ENCODE measurements around the gene AMZ1.
A peak's percentile ranks its signal among the peaks of the same experiment; 100 is the strongest.
"Not testable (repeated sequence)": the region's sequence is repeated elsewhere in the genome, so short reads cannot be mapped to it uniquely, and the experiment has no call there.

AMZ1 gene

GRCh38 chr7:2691932-2692439 lies 4.0 kb downstream of the AMZ1 start:
- not testable (repeated sequence) for DNase-seq (ENCODE audit: low spot score)

- DNase-seq (ENCODE audit: low spot score) = no peak
These were observed 4.5 kb downstream of the AMZ1 start for GRCh38 chr7:2692543-2692942.

DNA sequence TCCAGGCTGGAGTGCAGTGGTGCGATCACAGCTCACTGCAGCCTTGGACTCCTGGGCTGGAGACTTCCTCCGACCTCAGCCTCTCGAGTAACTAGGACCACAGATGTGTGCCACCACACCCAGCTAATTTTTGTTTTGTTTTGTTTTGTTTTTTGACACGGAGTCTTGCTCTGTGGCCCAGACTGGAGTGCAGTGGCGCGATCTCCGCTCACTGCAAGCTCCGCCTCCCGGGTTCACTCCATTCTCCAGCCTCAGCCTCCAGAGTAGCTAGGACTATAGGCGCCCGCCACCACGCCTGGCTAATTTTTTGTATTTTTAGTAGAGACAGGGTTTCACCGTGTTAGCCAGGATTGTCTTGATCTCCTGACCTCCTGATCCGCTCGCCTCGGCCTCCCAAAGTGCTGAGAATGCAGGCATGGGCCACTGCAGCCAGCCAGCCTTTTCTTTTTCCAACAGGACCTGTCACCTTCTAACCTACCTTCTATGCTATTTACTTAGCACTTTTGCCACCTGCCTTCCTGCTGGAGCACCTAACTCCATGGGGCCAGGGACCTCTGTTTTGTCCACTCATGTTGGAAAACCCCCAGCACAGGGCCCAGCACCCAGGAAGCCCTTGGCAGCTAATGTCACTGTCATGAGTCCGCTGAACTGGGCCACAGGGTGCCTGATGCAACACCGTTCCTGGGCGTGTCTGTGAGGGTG lies 5.6 kb downstream of the AMZ1 start:
- DNase-seq (ENCODE audit: low spot score) = not testable (repeated sequence)

DNA sequence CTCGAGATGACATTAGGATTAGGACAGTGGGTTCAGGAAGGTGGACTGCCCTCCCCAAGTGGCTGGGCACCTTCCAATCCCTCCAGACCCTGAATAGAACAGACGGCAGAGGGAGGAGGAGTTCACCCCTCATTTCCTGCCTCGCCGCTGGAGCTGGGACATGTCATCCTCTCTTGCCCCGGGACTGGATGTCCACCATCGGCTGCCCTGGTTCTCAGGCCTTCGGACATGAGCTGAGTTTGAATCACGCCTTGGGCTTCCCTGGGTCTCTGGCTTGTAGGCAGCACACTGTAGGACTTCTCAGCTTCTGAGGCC lies 6.1 kb downstream of the AMZ1 start:
- DNase-seq (ENCODE audit: low spot score) = not testable (repeated sequence)

DNA sequence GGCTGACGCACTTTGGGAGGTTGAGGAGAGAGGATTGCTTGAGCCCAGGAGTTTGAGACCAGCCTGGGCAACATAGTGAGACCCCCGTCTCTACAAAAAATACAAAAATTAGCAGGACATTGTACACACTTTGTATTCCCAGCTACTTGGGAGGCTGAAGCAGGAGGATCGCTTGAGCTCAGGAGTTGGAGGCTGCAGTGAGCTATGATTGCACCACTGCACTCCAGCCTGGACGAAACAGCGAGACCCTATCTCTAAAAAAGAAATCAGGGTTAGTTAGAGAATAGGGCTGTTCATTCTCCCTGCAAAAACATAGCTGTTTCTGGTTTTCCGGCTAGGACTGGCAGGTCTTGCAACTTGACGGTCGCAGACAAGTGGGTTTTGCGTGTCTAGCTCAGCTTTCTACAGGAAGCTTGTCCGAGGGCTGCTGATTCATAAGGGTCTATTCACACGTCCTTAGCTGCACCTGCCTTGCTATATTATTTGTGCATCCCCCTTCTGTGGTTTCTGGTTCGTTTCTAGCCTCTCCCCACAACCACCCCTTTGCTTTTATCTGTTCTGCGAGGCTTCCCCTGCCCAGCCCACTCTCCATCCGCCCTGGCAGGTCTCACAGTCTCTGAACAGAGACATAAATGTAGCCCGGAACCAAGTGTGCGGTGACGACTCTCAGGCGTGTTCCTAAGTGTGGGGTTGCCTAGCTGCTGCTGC lies 10.7 kb downstream of the AMZ1 start:
- no peak for DNase-seq (ENCODE audit: low spot score)

DNA sequence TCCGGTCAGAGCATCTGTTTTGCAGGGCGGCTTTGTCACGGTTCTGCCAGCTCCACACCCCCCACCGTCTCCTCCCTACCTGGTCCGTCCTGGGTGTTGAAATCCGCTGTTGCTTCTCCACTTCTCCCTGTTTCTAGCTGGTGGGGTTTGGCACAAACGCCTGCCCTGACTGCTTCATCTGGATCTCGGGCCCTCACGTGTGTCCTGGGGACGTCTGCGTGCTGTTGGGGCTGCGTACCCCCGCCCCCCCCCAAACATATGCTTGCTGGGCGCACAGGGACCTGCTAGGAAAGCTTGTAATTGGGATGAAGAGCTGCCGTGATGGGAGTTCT lies 11.3 kb downstream of the AMZ1 start:
- no peak for DNase-seq (ENCODE audit: low spot score)

DNA sequence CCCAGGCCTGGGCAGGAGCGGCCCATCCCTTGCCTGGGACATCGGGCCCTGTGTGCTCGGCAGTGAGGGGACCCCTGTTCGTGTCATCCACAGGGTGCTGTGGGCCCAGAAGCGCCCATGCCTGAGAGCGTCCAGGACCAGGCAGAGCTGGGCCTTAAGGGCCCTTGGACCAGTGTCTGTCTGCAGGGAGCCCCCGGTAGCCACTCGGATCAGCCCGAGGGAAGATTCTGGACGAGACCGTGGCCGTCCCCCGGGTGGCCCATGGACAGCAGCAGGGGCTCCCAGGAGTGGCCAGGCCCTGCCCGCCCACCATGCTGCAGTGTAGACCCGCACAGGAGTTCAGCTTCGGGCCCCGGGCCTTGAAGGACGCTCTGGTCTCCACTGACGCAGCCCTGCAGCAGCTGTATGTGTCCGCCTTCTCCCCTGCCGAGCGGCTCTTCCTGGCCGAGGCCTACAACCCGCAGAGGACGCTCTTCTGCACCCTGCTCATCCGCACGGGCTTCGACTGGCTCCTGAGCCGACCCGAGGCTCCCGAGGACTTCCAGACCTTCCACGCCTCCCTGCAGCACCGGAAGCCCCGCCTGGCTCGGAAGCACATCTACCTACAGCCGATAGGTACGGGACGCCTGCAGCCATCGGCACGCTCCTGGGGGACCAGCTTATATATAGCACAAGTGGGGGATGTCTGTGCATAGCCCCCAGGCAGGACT lies 12.3 kb downstream of the AMZ1 start:
- no peak for DNase-seq (ENCODE audit: low spot score)

DNA sequence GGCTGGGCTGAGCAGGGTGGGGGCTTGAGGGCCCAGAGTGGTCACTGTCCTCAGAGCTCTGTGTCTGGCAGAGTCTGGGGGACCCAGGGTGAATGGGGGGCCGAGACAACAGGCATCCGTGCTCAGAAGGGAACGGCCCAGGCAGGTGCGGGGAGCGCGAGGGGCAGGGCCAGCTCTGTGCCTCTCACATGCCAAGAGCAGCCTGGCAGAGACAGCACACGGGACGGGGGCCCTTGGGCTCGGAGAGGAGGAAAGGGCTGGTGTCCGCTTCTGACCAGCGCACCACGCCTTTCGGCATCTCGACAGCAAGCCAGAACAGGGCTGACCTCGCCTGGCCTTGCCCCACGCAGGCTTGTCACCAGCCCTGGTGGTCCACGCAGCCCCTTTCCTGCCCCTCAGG lies 13.4 kb downstream of the AMZ1 start:
- DNase-seq (ENCODE audit: low spot score) = no peak

GRCh38 chr7:2701832-2702593 lies 14.0 kb downstream of the AMZ1 start:
- DNase-seq (ENCODE audit: low spot score) = peak; percentile 29

DNA sequence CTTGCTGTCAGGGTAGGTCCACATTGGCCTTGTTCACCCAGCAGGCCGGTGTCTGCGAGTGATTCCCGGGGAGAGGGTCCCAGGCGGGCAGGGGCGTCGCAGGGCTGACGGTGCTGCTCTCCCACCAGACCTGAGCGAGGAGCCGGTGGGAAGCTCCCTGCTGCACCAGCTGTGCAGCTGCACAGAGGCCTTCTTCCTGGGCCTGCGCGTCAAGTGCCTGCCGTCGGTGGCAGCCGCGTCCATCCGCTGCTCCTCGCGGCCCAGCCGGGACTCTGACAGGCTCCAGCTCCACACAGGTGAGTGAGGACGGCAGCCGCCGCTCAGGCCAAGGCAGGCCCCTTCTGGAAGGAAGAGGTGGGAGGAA lies 14.6 kb downstream of the AMZ1 start:
- DNase-seq (ENCODE audit: low spot score) = peak; percentile 42

GRCh38 chr7:2705371-2706096 lies 17.5 kb downstream of the AMZ1 start:
- no peak for DNase-seq (ENCODE audit: low spot score)

GRCh38 chr7:2706685-2707126 lies 18.7 kb downstream of the AMZ1 start:
- no peak for DNase-seq (ENCODE audit: low spot score)

DNA sequence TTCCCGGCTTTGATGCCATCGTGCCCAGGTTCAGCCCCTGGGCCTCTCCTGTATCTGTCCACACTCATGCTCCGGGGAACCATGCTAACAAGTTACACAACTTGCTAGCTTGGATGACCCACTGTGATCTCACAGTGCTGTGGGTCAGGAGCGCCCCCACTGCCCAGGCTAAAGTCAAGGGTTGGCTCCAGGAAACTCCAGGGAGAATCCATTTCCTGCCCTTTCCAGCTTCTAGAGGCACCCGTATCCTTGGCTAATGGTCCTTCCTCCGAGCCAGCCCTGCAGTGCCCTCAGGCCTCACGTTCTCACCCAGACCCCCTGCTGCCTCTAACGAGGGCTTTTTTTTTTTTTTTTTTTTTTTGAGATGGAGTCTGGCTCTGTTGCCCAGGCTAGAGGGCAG lies 19.5 kb downstream of the AMZ1 start:
- DNase-seq (ENCODE audit: low spot score) = no peak

GRCh38 chr7:2708041-2708440 lies 20.0 kb downstream of the AMZ1 start:
- DNase-seq (ENCODE audit: low spot score) = no peak

DNA sequence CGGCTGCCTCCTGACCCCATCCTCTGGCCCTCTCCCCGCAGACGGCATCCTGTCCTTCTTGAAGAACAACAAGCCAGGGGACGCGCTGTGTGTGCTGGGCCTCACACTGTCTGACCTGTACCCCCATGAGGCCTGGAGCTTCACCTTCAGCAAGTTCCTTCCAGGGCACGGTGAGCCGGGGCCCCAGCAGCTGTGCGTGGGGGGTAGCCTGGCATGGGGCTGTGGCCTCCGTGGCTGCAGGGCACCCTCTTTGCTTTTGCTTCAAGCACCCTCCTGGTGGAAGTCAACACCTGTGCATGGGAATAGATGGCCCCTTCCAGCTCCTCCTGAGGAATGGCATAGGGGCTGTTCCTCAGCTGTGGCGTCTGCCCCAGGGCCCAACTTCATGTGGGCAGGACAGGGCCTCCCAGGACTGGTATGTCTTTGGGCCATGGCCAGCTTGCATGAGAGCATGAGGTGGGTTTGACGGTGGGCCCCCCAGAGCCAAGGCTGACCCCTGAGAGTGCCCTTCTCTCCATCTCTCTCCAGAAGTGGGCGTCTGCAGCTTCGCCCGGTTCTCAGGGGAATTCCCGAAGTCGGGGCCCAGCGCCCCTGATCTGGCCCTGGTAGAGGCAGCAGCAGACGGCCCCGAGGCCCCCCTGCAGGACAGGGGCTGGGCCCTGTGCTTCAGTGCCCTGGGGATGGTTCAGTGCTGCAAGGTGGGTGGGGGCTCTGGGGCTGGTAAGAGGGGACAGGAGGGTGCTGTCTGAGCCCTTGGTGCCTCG lies 20.7 kb downstream of the AMZ1 start:
- DNase-seq (ENCODE audit: low spot score) = no peak

DNA sequence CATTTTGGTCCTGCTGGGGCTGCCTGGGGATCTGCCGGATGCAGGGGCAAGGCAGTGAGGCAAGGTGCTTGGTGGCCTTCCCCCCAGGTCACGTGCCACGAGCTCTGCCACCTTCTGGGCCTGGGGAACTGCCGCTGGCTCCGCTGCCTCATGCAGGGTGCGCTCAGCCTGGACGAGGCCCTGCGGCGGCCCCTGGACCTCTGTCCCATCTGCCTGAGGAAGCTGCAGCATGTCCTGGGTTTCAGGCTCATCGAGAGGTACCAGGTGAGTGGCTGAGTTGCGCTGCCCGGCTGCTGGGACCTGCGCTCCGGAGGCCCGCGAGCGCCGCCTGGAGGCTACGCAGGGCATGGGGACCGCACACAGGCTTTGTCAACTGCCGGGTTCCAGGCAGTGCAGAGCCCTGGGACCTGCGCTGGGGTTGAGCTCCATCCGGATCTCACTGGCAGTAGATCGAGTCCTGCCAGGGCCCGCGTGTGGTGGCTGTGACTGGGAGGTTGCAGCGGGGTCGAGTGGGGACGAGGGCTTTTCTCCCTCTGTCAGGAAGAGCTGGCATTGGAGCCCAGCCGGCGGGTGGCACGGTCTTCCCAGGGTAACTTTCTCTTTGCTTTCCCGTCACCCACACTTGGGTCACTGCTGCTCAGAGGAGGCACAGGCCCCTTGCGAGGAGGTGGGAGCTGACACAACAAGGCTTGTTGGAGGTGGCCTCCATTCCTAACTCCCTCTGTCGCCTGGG lies 21.7 kb downstream of the AMZ1 start:
- peak; percentile 94 for DNase-seq (ENCODE audit: low spot score)

- DNase-seq (ENCODE audit: low spot score) = no peak
These were observed 22.3 kb downstream of the AMZ1 start for GRCh38 chr7:2710286-2710655.

- DNase-seq (ENCODE audit: low spot score) = no peak
These were observed 23.0 kb downstream of the AMZ1 start for GRCh38 chr7:2710901-2711551.

DNA sequence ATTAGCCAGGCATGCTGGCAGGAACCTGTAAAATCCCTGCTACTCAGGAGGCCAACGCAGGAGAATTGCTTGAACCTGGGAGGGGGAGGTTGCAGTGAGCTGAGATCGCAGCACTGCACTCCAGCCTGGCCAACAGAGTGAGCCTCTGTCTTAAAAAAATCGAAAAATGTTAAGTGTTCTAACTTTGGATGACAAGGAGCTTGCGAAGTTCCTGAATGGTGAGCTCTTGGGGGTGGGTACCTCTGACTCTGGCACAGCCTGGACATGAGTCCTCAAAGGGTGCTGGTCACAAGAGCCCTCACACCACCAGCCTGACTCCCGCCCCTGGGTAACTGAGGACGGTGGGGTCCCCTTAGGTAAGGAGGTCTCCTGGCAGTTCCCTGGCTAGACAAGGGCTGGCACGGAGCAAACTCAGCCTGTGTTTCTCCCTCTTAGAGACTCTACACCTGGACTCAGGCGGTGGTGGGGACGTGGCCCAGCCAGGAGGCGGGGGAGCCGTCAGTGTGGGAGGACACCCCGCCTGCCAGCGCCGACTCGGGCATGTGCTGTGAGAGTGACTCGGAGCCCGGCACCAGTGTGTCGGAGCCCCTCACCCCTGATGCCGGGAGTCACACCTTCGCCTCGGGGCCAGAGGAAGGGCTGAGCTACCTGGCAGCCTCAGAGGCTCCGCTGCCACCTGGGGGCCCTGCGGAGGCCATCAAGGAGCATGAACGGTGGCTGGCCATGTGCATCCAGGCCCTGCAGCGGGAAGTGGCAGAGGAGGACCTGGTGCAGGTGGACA lies 24.1 kb downstream of the AMZ1 start:
- DNase-seq (ENCODE audit: low spot score) = no peak
